BLaER1 (cell line): ENCODE data around the gene OLFM3.

ENCODE experiments used
- H3K27ac ChIP-seq: shearing (Covaris generic); formaldehyde crosslinking; 2 replicates; pipeline ENCODE4 v1.8.1; 2022
- H3K27me3 ChIP-seq: shearing (Covaris generic); formaldehyde crosslinking; 2 replicates; pipeline ENCODE4 v1.8.1; 2022
- H3K36me3 ChIP-seq: shearing (Covaris generic); formaldehyde crosslinking; 2 replicates; pipeline ENCODE4 v1.8.1; 2022
- H3K4me1 ChIP-seq: shearing (Covaris generic); formaldehyde crosslinking; 2 replicates; pipeline ENCODE4 v1.8.1; 2022
- H3K4me2 ChIP-seq: shearing (Covaris generic); formaldehyde crosslinking; 2 replicates; pipeline ENCODE4 v1.8.1; 2022
- H3K4me3 ChIP-seq: shearing (Covaris generic); formaldehyde crosslinking; 2 replicates; pipeline ENCODE4 v1.8.1; 2022
- H3K9ac ChIP-seq: shearing (Covaris generic); formaldehyde crosslinking; 2 replicates; pipeline ENCODE4 v1.8.1; 2022
- H3K9me3 ChIP-seq: shearing (Covaris generic); formaldehyde crosslinking; 2 replicates; pipeline ENCODE4 v1.8.1; 2022
- H4K20me1 ChIP-seq: shearing (Covaris generic); formaldehyde crosslinking; 2 replicates; pipeline ENCODE4 v1.8.1; 2022
- Cebpa-rat ChIP-seq: shearing (Covaris generic); IDR thresholded peaks from 2 replicates; pipeline ENCODE4 v1.8.1; 2022

OLFM3 gene

GRCh38 chr1:101996825-101997465 is at the start of gene OLFM3:
OLFM3 (minus strand) TSS chr1:101996926.
- Histone ChIP-seq H3K27ac (no peak within 1 kb of the TSS), H4K20me1 (no peaks in the 10 kb centered on the region), H3K9ac (no peak within 1 kb of the TSS), H3K9me3 (no peaks in the 10 kb centered on the region), H3K27me3 (0 out of 2 replicates have a peak, but pooled peaks cover 9% of the 10 kb centered on the region), H3K4me1 (no peaks in the 10 kb centered on the region), H3K4me2 (no peak within 1 kb of the TSS), H3K4me3 (no peak within 1 kb of the TSS), H3K36me3 (no peaks in the 10 kb centered on the region)
- no peak for TF ChIP-seq Cebpa-rat

GRCh38 chr1:102045752-102046151 is 49.0 kb upstream of the OLFM3 start:
- Histone ChIP-seq H3K4me3 (no peak overlapping the region), H3K9ac (no peak overlapping the region), H3K4me1 (peaks cover 5% of the 10 kb centered on the region; the same call in 1 of the 2 replicates), H3K4me2 (no peak overlapping the region), H3K27me3 (no peaks in the 10 kb centered on the region), H3K27ac (no peak overlapping the region), H3K9me3 (no peaks in the 10 kb centered on the region), H3K36me3 (no peaks in the 10 kb centered on the region), H4K20me1 (no peaks in the 10 kb centered on the region)
- no peak for TF ChIP-seq Cebpa-rat

GRCh38 chr1:102032534-102032933 is 35.8 kb upstream of the OLFM3 start:
- TF ChIP-seq Cebpa-rat: no peak
- Histone ChIP-seq H3K4me2 (no peak overlapping the region), H3K9me3 (no peaks in the 10 kb centered on the region), H3K27ac (no peak overlapping the region), H3K9ac (no peak overlapping the region), H3K4me3 (no peak overlapping the region), H3K27me3 (no peaks in the 10 kb centered on the region), H3K4me1 (no peaks in the 10 kb centered on the region), H3K36me3 (no peaks in the 10 kb centered on the region), H4K20me1 (no peaks in the 10 kb centered on the region)

GRCh38 chr1:102019530-102019929 is 22.8 kb upstream of the OLFM3 start:
- Histone ChIP-seq H3K27me3 (no peaks in the 10 kb centered on the region), H3K36me3 (no peaks in the 10 kb centered on the region), H4K20me1 (no peaks in the 10 kb centered on the region), H3K4me1 (no peaks in the 10 kb centered on the region), H3K4me2 (no peak overlapping the region), H3K9me3 (no peaks in the 10 kb centered on the region), H3K27ac (no peak overlapping the region), H3K4me3 (no peak overlapping the region), H3K9ac (no peak overlapping the region)
- no peak for TF ChIP-seq Cebpa-rat

GRCh38 chr1:102015728-102016127 is 19.0 kb upstream of the OLFM3 start:
- H3K4me2 ChIP-seq: no peak overlapping the region

GRCh38 chr1:102002057-102002456 is 5.3 kb upstream of the OLFM3 start:
- H3K4me2 ChIP-seq: no peak overlapping the region
- TF ChIP-seq Cebpa-rat: no peak
- H3K27me3 ChIP-seq: no peaks in the 10 kb centered on the region
- H3K4me1 ChIP-seq: no peaks in the 10 kb centered on the region
- no peaks in the 10 kb centered on the region for H3K36me3 ChIP-seq
- no peak overlapping the region for H3K4me3 ChIP-seq
- H3K9me3 ChIP-seq: no peaks in the 10 kb centered on the region
- no peaks in the 10 kb centered on the region for H4K20me1 ChIP-seq
- no peak overlapping the region for H3K9ac ChIP-seq
- H3K27ac ChIP-seq: no peak overlapping the region

More at GRCh38 chr1:102015728-102016127, 19.0 kb upstream of the OLFM3 start:
- Histone ChIP-seq H3K27ac (no peak overlapping the region), H4K20me1 (no peaks in the 10 kb centered on the region), H3K4me3 (no peak overlapping the region), H3K36me3 (no peaks in the 10 kb centered on the region), H3K4me1 (no peaks in the 10 kb centered on the region), H3K9me3 (no peaks in the 10 kb centered on the region), H3K9ac (no peak overlapping the region), H3K27me3 (no peaks in the 10 kb centered on the region)
- no peak for TF ChIP-seq Cebpa-rat

GRCh38 chr1:101995984-101996745 is 561 bp downstream of the OLFM3 start:
- TF ChIP-seq Cebpa-rat: no peak
- Histone ChIP-seq H3K4me2 (no peak overlapping the region), H3K27me3 (0 out of 2 replicates have a peak, but pooled peaks cover 9% of the 10 kb centered on the region), H3K4me3 (no peak overlapping the region), H3K9me3 (no peaks in the 10 kb centered on the region), H3K36me3 (no peaks in the 10 kb centered on the region), H3K27ac (no peak overlapping the region), H4K20me1 (no peaks in the 10 kb centered on the region), H3K9ac (no peak overlapping the region), H3K4me1 (no peaks in the 10 kb centered on the region)

GRCh38 chr1:101993710-101994109 is 3.0 kb downstream of the OLFM3 start:
- Histone ChIP-seq H3K9me3 (no peaks in the 10 kb centered on the region), H3K4me1 (no peaks in the 10 kb centered on the region), H3K27ac (no peak overlapping the region), H3K4me2 (no peak overlapping the region), H3K4me3 (no peak overlapping the region), H3K9ac (no peak overlapping the region), H3K36me3 (no peaks in the 10 kb centered on the region), H4K20me1 (no peaks in the 10 kb centered on the region), H3K27me3 (0 out of 2 replicates have a peak, but pooled peaks cover 9% of the 10 kb centered on the region)
- no peak for TF ChIP-seq Cebpa-rat

- Histone ChIP-seq H3K27me3 (0 out of 2 replicates have a peak, but pooled peaks cover 9% of the 10 kb centered on the region), H3K27ac (no peak overlapping the region)
- no peak for TF ChIP-seq Cebpa-rat
These were observed 3.7 kb downstream of the OLFM3 start for GRCh38 chr1:101992821-101993575.

More at GRCh38 chr1:101992821-101993575, 3.7 kb downstream of the OLFM3 start:
- Histone ChIP-seq H3K4me3 (no peak overlapping the region), H3K4me2 (no peak overlapping the region), H3K36me3 (no peaks in the 10 kb centered on the region), H4K20me1 (no peaks in the 10 kb centered on the region), H3K9ac (no peak overlapping the region), H3K4me1 (no peaks in the 10 kb centered on the region), H3K9me3 (no peaks in the 10 kb centered on the region)
